ENCODE results near the gene KRT20. TPM values are rescaled to one million over a fixed set of nuclear protein-coding genes. Genes with fewer than 3 reads are reported as not detected.
A peak's percentile ranks its signal among the peaks of the same experiment; 100 is the strongest.

KRT20 gene
- total RNA-seq, 1 donor from 2014 or later: not detected

DNA sequence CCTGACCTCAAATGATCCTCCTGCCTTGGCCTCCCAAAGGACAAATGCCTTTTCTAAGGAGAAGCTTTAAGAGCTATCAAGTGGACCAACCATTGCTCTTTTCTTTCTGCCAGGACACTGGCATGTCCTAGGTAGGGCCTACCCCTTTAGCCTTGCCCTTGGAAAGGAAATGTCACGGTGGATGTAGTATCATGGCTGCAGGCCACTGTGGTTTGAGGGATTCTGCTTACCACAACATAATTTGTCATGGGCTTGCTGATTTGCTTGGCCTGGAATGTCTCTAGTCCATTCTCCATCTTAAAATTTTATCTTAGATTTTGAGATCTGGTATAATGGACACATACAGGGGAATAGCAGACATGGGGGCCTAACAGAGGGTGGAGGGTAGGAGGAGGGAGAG, 6.0 kb downstream of the KRT20 start:
- Histone ChIP-seq H3K4me3 (ENCODE audit: insufficient read depth, low read depth, low read length) (no peak overlapping the region), H4K20me1 (ENCODE audit: insufficient read depth, low read length) (no peaks in the 10 kb centered on the region), H2AFZ (ENCODE audit: low read depth, low read length) (no peak overlapping the region), H3K36me3 (ENCODE audit: insufficient read depth, low read length) (no peaks in the 10 kb centered on the region), H3K4me1 (ENCODE audit: insufficient read depth, low read length) (no peaks in the 10 kb centered on the region), H3K79me2 (ENCODE audit: insufficient read depth, low read length) (no peaks in the 10 kb centered on the region), H3K9me3 (ENCODE audit: insufficient read depth, low read depth, low read length) (no peaks in the 10 kb centered on the region), H3K9ac (ENCODE audit: low read length) (no peak overlapping the region), H3K27ac (ENCODE audit: low read depth, low read length) (no peak overlapping the region), H3K27me3 (ENCODE audit: insufficient read depth, low read length) (no peaks in the 10 kb centered on the region), H3K4me2 (ENCODE audit: low read length) (no peak overlapping the region)
- TF ChIP-seq EZH2 (IDR thresholded peaks at IDR 0.05; ENCODE audit: insufficient read depth, low read length): no peak
- TF ChIP-seq, protein P1, sequence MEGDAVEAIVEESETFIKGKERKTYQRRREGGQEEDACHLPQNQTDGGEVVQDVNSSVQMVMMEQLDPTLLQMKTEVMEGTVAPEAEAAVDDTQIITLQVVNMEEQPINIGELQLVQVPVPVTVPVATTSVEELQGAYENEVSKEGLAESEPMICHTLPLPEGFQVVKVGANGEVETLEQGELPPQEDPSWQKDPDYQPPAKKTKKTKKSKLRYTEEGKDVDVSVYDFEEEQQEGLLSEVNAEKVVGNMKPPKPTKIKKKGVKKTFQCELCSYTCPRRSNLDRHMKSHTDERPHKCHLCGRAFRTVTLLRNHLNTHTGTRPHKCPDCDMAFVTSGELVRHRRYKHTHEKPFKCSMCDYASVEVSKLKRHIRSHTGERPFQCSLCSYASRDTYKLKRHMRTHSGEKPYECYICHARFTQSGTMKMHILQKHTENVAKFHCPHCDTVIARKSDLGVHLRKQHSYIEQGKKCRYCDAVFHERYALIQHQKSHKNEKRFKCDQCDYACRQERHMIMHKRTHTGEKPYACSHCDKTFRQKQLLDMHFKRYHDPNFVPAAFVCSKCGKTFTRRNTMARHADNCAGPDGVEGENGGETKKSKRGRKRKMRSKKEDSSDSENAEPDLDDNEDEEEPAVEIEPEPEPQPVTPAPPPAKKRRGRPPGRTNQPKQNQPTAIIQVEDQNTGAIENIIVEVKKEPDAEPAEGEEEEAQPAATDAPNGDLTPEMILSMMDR (IDR thresholded peaks at IDR 0.05; ENCODE audit: insufficient read depth, low read depth, low read length): no peak
- DNase-seq (ENCODE audit: low read depth): no peak
- H3K9me3 Mint-ChIP-seq (ENCODE audit: unreplicated experiment): peaks cover 2% of the 10 kb centered on the region
- no peak overlapping the region for H3K27ac Mint-ChIP-seq (ENCODE audit: unreplicated experiment)
- no peaks in the 10 kb centered on the region for H3K36me3 Mint-ChIP-seq (ENCODE audit: low read depth, unreplicated experiment)
- H3K4me3 Mint-ChIP-seq (ENCODE audit: unreplicated experiment): no peak overlapping the region
- no peaks in the 10 kb centered on the region for H3K27me3 Mint-ChIP-seq (ENCODE audit: low read depth, unreplicated experiment)
- FAIRE-seq: no peak
- no peaks in the 10 kb centered on the region for H3K4me1 Mint-ChIP-seq (ENCODE audit: low read depth, unreplicated experiment)

DNA sequence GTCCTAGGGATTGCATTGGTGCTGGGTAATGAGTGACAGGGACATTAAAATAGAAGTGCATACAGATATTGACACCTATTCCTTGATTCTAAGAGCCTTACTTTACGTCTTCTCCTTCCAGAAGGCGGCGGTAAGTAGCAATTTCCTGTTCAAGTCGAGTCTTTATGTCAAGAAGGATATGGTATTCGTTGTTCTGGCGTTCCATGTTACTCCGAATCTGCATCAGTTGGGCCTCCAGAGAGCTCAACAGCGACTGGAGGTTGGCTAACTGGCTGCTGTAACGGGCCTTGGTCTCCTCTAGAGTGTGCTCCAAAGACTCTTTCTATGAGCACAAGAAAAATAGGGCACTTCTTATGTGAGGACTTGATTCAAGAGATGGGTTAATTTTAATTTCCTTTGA, 7.0 kb downstream of the KRT20 start:
- Histone ChIP-seq H2AFZ (ENCODE audit: low read depth, low read length) (no peak overlapping the region), H3K79me2 (ENCODE audit: insufficient read depth, low read length) (no peaks in the 10 kb centered on the region), H3K9ac (ENCODE audit: low read length) (no peak overlapping the region), H3K4me3 (ENCODE audit: insufficient read depth, low read depth, low read length) (no peak overlapping the region), H3K4me1 (ENCODE audit: insufficient read depth, low read length) (no peaks in the 10 kb centered on the region), H4K20me1 (ENCODE audit: insufficient read depth, low read length) (no peaks in the 10 kb centered on the region), H3K36me3 (ENCODE audit: insufficient read depth, low read length) (no peaks in the 10 kb centered on the region), H3K4me2 (ENCODE audit: low read length) (no peak overlapping the region), H3K27ac (ENCODE audit: low read depth, low read length) (no peak overlapping the region), H3K9me3 (ENCODE audit: insufficient read depth, low read depth, low read length) (no peaks in the 10 kb centered on the region), H3K27me3 (ENCODE audit: insufficient read depth, low read length) (no peaks in the 10 kb centered on the region)
- Mint-ChIP-seq H3K27me3 (ENCODE audit: low read depth, unreplicated experiment) (no peaks in the 10 kb centered on the region), H3K4me3 (ENCODE audit: unreplicated experiment) (no peak overlapping the region), H3K36me3 (ENCODE audit: low read depth, unreplicated experiment) (no peaks in the 10 kb centered on the region), H3K4me1 (ENCODE audit: low read depth, unreplicated experiment) (no peaks in the 10 kb centered on the region), H3K27ac (ENCODE audit: unreplicated experiment) (no peak overlapping the region), H3K9me3 (ENCODE audit: unreplicated experiment) (peaks cover 2% of the 10 kb centered on the region)
- TF ChIP-seq, protein P1 (IDR thresholded peaks at IDR 0.05; ENCODE audit: insufficient read depth, low read depth, low read length): no peak
- TF ChIP-seq EZH2 (IDR thresholded peaks at IDR 0.05; ENCODE audit: insufficient read depth, low read length): no peak
- no peak for DNase-seq (ENCODE audit: low read depth)
- FAIRE-seq: no peak

DNA sequence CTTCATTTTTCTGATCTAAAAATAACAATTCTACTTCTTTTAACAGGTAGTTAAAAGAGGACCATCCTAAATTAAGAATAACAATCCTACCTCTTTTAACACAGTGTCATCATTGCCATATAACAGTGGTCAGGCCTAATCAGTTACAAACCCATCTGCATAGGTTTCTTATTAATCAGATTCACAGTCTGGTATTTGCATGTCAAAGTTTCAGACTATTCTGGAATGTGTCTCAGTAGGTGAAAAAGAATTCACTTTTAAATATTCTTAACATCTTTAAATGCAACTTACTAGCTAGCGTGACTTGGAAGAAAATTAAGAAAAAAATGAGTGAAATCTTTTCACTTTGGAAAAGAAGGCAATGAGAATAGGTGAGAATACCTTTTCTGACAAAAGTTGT, 11.2 kb downstream of the KRT20 start:
- DNase-seq (ENCODE audit: low read depth) (peak; percentile 39), FAIRE-seq (no peak)
- H3K27me3 ChIP-seq (ENCODE audit: insufficient read depth, low read length): no peaks in the 10 kb centered on the region
- Mint-ChIP-seq H3K27ac (ENCODE audit: unreplicated experiment) (no peak overlapping the region), H3K4me3 (ENCODE audit: unreplicated experiment) (no peak overlapping the region), H3K27me3 (ENCODE audit: low read depth, unreplicated experiment) (no peaks in the 10 kb centered on the region), H3K36me3 (ENCODE audit: low read depth, unreplicated experiment) (no peaks in the 10 kb centered on the region), H3K4me1 (ENCODE audit: low read depth, unreplicated experiment) (no peaks in the 10 kb centered on the region), H3K9me3 (ENCODE audit: unreplicated experiment) (no peaks in the 10 kb centered on the region)
- H3K4me3 ChIP-seq (ENCODE audit: insufficient read depth, low read depth, low read length): no peak overlapping the region
- H3K9me3 ChIP-seq (ENCODE audit: insufficient read depth, low read depth, low read length): no peaks in the 10 kb centered on the region
- H3K79me2 ChIP-seq (ENCODE audit: insufficient read depth, low read length): no peaks in the 10 kb centered on the region
- no peak overlapping the region for H3K4me2 ChIP-seq (ENCODE audit: low read length)
- TF ChIP-seq, protein P1 (IDR thresholded peaks at IDR 0.05; ENCODE audit: insufficient read depth, low read depth, low read length): no peak
- no peak for TF ChIP-seq EZH2 (IDR thresholded peaks at IDR 0.05; ENCODE audit: insufficient read depth, low read length)
- no peaks in the 10 kb centered on the region for H4K20me1 ChIP-seq (ENCODE audit: insufficient read depth, low read length)
- H2AFZ ChIP-seq (ENCODE audit: low read depth, low read length): no peak overlapping the region
- H3K27ac ChIP-seq (ENCODE audit: low read depth, low read length): no peak overlapping the region
- no peaks in the 10 kb centered on the region for H3K4me1 ChIP-seq (ENCODE audit: insufficient read depth, low read length)
- H3K9ac ChIP-seq (ENCODE audit: low read length): no peak overlapping the region
- H3K36me3 ChIP-seq (ENCODE audit: insufficient read depth, low read length): no peaks in the 10 kb centered on the region

Data from astrocyte (in vitro differentiated cells and primary cell).